Thymus (tissue), 11 donors: ENCODE data around the gene SLC44A2. TPM values are rescaled to one million over a fixed set of nuclear protein-coding genes. Genes with fewer than 3 reads are reported as not detected.
"Not testable (repeated sequence)": the region's sequence is repeated elsewhere in the genome, so short reads cannot be mapped to it uniquely, and the experiment has no call there.

Source experiments
- DNase-seq, 9 donors: peaks; one replicate each; pipeline ENCODE4 v3.0.0-alpha.2; 2013; ENCODE audit warnings: low spot score in 9 of 9, low read depth in 6 of 9, missing footprints in 1 of 9
- H3K27ac ChIP-seq, 2 donors: one replicate each; pipeline ENCODE4 v1.5.1; 2013; ENCODE audit warnings: control low read depth in 1 of 2, low read depth in 1 of 2, low read length in 1 of 2, mild to moderate bottlenecking in 1 of 2, moderate library complexity in 1 of 2
- H3K27me3 ChIP-seq, 2 donors: one replicate each; pipeline ENCODE4 v1.5.1; 2013; ENCODE audit warnings: low read length in 1 of 2; ENCODE audit not compliant: control insufficient read depth in 2 of 2, insufficient read depth in 1 of 2
- H3K36me3 ChIP-seq, 2 donors: one replicate each; pipeline ENCODE4 v1.5.1; 2013; ENCODE audit warnings: low read length in 1 of 2, mild to moderate bottlenecking in 1 of 2, moderate library complexity in 1 of 2; ENCODE audit not compliant: control insufficient read depth in 2 of 2, insufficient read depth in 2 of 2
- H3K4me1 ChIP-seq, 2 donors: one replicate each; pipeline ENCODE4 v1.5.1; 2013; ENCODE audit warnings: low read length in 2 of 2; ENCODE audit not compliant: control insufficient read depth in 2 of 2, insufficient read depth in 2 of 2
- H3K4me3 ChIP-seq, 2 donors: one replicate each; pipeline ENCODE4 v1.5.1; 2013; ENCODE audit warnings: low read length in 2 of 2, control low read depth in 1 of 2, mild to moderate bottlenecking in 1 of 2
- H3K9me3 ChIP-seq, 2 donors: one replicate each; pipeline ENCODE4 v1.5.1; 2013; ENCODE audit warnings: low read length in 1 of 2, mild to moderate bottlenecking in 1 of 2; ENCODE audit not compliant: control insufficient read depth in 2 of 2, insufficient read depth in 1 of 2
- WGBS: extraction: QIAGEN DNeasy Blood & Tissue Kit; methylation state at CpG from one replicate; pipeline ENCODE4 v1.1.7; 2013; 5-methylcytosine and 5-hydroxymethylcytosine counted together
- polyA plus RNA-seq: library from polyadenylated mRNA; stranded (reverse); fragments of 200-250 nt; gene quantifications from one replicate; pipeline ENCODE4 v1.2.3, GENCODE V29; 2013
- total RNA-seq: library from RNA; stranded (reverse); fragments of 120-200 nt; gene quantifications from one replicate; pipeline ENCODE4 v1.2.4, GENCODE V29; 2013
- donor health status: healthy.

The SLC44A2 gene
- total and polyA plus RNA-seq, 2 donors: 25.6 to 78.4 TPM

DNA sequence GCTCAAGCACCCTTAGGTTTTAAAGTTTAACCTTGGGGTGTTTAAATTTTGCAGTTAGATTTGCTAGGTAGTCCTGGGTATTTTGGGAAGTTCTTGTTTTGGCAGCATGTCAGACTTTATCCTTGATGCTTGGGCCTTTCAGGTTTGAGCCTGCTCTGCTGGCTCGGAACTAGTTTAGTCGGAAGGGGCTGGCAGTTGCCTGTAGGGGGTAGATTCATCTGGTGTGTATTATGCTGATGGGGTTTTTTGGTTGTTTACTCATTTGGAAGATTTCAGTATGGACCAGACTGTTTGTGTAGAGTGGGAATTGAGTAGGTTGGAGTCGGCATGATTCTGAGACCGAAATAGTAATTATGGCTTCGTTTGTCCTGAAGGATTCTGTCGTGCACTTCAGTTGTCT is 43.9 kb downstream of the SLC44A2 start:
- H3K36me3 ChIP-seq: peaks cover 38 to 67% of the 10 kb centered on the region in 2 donors

GRCh38 chr19:10670182-10670581 is 44.8 kb downstream of the SLC44A2 start:
- DNase-seq: no peak
- no peak overlapping the region for H3K27ac ChIP-seq
- H3K36me3 ChIP-seq: peaks cover 43 to 74% of the 10 kb centered on the region in 2 donors
- 95% methylated on average over 1 of the region's 1 CpG for WGBS
- H3K27me3 ChIP-seq: no peaks in the 10 kb centered on the region
- H3K9me3 ChIP-seq: no peaks in the 10 kb centered on the region
- H3K4me1 ChIP-seq: peaks cover 0 to 7% of the 10 kb centered on the region in 2 donors
- no peak overlapping the region for H3K4me3 ChIP-seq

More for the DNA sequence above, 43.9 kb downstream of the SLC44A2 start:
- 92% methylated on average over 6 of the region's 6 CpGs for whole genome bisulfite sequencing
- Histone ChIP-seq H3K27ac (no peak overlapping the region), H3K4me3 (no peak overlapping the region), H3K4me1 (peaks cover 0 to 7% of the 10 kb centered on the region in 2 donors), H3K27me3 (no peaks in the 10 kb centered on the region), H3K9me3 (no peaks in the 10 kb centered on the region)
- DNase-seq: no peak

DNA sequence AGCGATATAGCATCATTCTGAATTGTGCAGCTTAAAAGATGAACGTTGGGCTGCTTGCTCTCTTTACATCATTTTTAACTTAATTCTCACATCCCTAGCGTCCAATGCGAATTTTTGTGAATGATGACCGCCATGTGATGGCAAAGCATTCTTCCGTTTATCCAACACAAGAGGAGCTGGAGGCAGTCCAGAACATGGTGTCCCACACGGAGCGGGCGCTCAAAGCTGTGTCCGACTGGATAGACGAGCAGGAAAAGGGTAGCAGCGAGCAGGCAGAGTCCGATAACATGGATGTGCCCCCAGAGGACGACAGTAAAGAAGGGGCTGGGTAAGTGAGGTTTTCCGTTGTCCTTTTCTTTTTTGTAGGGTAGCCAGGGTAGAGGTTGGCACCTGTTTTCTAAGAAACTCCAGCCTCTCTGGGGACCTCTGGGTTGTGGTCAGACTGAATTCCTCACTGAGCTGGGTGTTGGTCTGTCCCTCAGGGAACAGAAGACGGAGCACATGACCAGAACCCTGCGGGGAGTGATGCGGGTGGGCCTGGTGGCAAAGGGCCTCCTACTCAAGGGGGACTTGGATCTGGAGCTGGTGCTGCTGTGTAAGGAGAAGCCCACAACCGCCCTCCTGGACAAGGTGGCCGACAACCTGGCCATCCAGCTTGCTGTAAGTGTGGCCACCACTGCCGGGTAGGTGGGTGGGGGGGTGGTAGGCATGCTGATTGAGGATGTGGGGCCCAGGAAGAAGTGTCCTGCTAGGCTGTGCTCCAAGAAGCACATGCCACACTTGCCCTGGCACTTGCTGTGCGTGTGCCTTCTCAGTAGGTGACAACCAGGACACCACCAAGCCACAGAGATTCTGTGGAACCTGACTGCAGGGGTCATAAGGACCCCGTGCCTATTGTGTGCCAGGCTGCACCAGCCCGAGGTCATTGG is 45.8 kb downstream of the SLC44A2 start:
- peaks cover 0 to 7% of the 10 kb centered on the region in 2 donors for H3K4me1 ChIP-seq
- no peak overlapping the region for H3K4me3 ChIP-seq
- H3K36me3 ChIP-seq: peaks cover 50 to 79% of the 10 kb centered on the region in 2 donors
- WGBS: 96% methylated on average over 24 of the region's 24 CpGs
- H3K9me3 ChIP-seq: no peaks in the 10 kb centered on the region
- no peaks in the 10 kb centered on the region for H3K27me3 ChIP-seq
- DNase-seq: no peak
- no peak overlapping the region for H3K27ac ChIP-seq

- not testable (repeated sequence) for H3K4me1 ChIP-seq, DNase-seq, H3K9me3 ChIP-seq, H3K27ac ChIP-seq, H3K4me3 ChIP-seq, H3K27me3 ChIP-seq
- 98% methylated on average over 3 of the region's 3 CpGs for WGBS
- H3K36me3 ChIP-seq: peaks cover 52 to 75% of the 10 kb centered on the region in 2 donors
Measured at GRCh38 chr19:10671922-10672321, 46.6 kb downstream of the SLC44A2 start.

- not testable (repeated sequence) for DNase-seq, H3K27me3 ChIP-seq, H3K4me1 ChIP-seq, H3K9me3 ChIP-seq, H3K27ac ChIP-seq, H3K4me3 ChIP-seq
- 95% methylated on average over 8 of the region's 8 CpGs for WGBS
- H3K36me3 ChIP-seq: peaks cover 78 to 87% of the 10 kb centered on the region in 2 donors
Measured at GRCh38 chr19:10675214-10675613, 49.9 kb downstream of the SLC44A2 start.

- H3K4me3 ChIP-seq: no peak overlapping the region
- DNase-seq: no peak
- 98% methylated on average over 13 of the region's 13 CpGs for WGBS
- H3K27me3 ChIP-seq: no peaks in the 10 kb centered on the region
- no peaks in the 10 kb centered on the region for H3K9me3 ChIP-seq
- no peak overlapping the region for H3K27ac ChIP-seq
- H3K4me1 ChIP-seq: no peaks in the 10 kb centered on the region
- H3K36me3 ChIP-seq: peaks cover 88 to 92% of the 10 kb centered on the region in 2 donors
Measured at GRCh38 chr19:10677751-10678150, 52.4 kb downstream of the SLC44A2 start.

GRCh38 chr19:10678813-10679212 is 53.5 kb downstream of the SLC44A2 start:
- no peak overlapping the region for H3K27ac ChIP-seq
- no peaks in the 10 kb centered on the region for H3K27me3 ChIP-seq
- H3K36me3 ChIP-seq: peaks cover 88 to 92% of the 10 kb centered on the region in 2 donors
- no peaks in the 10 kb centered on the region for H3K9me3 ChIP-seq
- no peaks in the 10 kb centered on the region for H3K4me1 ChIP-seq
- 97% methylated on average over 12 of the region's 12 CpGs for WGBS
- no peak for DNase-seq
- no peak overlapping the region for H3K4me3 ChIP-seq

- H3K4me1 ChIP-seq: no peaks in the 10 kb centered on the region
- H3K36me3 ChIP-seq: peaks cover 92 to 95% of the 10 kb centered on the region in 2 donors
- H3K4me3 ChIP-seq: no peak overlapping the region
- H3K9me3 ChIP-seq: no peaks in the 10 kb centered on the region
- H3K27ac ChIP-seq: no peak overlapping the region
- H3K27me3 ChIP-seq: no peaks in the 10 kb centered on the region
- no peak for DNase-seq
- 97% methylated on average over 18 of the region's 18 CpGs for WGBS
Measured at GRCh38 chr19:10679743-10680142, 54.4 kb downstream of the SLC44A2 start.

- DNase-seq: no peak
- Histone ChIP-seq H3K4me1 (no peaks in the 10 kb centered on the region), H3K27ac (no peak overlapping the region), H3K4me3 (no peak overlapping the region), H3K27me3 (no peaks in the 10 kb centered on the region), H3K36me3 (peaks cover 93 to 94% of the 10 kb centered on the region in 2 donors), H3K9me3 (no peaks in the 10 kb centered on the region)
- WGBS: 97% methylated on average over 15 of the region's 15 CpGs
Measured at GRCh38 chr19:10680545-10681135, 55.3 kb downstream of the SLC44A2 start.
